Coronary artery (tissue), 2 donors: ENCODE results near the gene RTP5.

Experiments
- DNase-seq: peaks from one replicate; pipeline ENCODE4 v3.0.0-alpha.2; 2017; ENCODE audit warnings: low spot score
- H3K27ac ChIP-seq, 2 donors: fragments of 200-600 bp; sonication (generic); one replicate each; pipeline ENCODE4 v1.5.1; 2016 to 2019
- H3K4me3 ChIP-seq: fragments of 200-600 bp; sonication (generic); 2 replicates; pipeline ENCODE4 v1.5.1; 2016; ENCODE audit warnings: mild to moderate bottlenecking, moderate library complexity
- TF ChIP-seq, protein P1 (sequence below): fragments of 200-600 bp; sonication (generic); IDR thresholded peaks from one replicate; pipeline ENCODE4 v1.5.1; 2019; ENCODE audit warnings: antibody characterized with exemption

RTP5 gene

DNA sequence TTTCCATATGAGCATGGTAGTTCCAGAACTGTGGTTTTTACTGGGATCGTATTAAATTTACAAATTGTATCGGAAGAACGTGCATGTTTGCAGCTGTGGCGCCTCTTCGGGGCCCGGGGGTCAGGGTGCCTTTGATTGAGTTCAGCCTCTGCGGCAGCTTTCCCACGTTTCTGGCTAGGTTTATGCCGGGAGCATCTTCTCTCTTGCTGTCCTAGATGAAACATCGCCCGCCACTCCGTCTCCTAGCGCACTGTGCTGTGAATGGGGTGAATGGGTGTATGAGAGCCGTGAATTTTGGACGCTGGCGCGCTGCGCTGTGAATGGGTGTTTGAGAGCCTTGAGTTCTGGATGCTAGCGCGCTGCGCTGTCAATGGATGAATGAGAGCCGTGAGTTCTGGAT, 23.1 kb upstream of the RTP5 start:
- no peak for DNase-seq
- TF ChIP-seq, protein P1, sequence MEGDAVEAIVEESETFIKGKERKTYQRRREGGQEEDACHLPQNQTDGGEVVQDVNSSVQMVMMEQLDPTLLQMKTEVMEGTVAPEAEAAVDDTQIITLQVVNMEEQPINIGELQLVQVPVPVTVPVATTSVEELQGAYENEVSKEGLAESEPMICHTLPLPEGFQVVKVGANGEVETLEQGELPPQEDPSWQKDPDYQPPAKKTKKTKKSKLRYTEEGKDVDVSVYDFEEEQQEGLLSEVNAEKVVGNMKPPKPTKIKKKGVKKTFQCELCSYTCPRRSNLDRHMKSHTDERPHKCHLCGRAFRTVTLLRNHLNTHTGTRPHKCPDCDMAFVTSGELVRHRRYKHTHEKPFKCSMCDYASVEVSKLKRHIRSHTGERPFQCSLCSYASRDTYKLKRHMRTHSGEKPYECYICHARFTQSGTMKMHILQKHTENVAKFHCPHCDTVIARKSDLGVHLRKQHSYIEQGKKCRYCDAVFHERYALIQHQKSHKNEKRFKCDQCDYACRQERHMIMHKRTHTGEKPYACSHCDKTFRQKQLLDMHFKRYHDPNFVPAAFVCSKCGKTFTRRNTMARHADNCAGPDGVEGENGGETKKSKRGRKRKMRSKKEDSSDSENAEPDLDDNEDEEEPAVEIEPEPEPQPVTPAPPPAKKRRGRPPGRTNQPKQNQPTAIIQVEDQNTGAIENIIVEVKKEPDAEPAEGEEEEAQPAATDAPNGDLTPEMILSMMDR: no peak
- Histone ChIP-seq H3K4me3 (no peak overlapping the region), H3K27ac (no peak overlapping the region)

DNA sequence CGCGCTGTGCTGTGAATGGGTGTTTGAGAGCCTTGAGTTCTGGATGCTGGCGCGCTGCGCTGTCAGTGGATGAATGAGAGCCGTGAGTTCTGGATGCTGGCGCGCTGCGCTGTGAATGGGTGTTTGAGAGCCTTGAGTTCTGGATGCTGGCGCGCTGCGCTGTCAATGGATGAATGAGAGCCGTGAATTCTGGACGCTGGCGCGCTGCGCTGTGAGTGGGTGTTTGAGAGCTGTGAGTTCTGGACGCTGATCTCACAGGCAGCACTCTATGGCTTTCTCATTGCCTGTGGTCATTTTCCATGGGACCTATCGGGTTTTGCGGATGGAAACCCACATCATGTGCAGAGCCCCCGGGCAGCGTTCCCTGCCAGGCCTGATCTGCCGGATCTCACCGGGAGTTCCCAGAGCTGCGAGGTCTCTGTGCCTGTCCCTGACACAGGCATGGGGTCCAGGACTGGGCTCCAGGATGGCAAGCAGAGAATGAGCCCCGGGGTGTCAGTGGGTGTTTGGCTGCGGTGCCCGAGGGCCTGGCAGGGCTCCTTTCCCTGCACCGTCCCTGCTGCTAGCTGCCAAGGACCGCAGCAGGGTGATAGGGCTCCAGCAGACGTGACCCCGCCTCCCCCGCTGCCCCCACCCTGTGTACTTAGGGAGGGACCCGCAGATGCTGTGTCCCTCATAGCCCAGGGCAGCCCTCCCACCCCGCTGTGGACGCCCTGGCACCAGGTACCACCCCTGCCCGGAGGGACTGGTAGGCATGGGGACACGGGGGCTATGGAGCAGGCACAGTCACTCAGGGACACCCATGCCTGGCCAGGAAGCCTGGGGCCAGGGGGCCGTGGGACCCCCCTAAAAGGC, 20.5 kb upstream of the RTP5 start:
- no peak for DNase-seq
- TF ChIP-seq, protein P1: no peak
- Histone ChIP-seq H3K4me3 (no peak overlapping the region), H3K27ac (no peak overlapping the region)

DNA sequence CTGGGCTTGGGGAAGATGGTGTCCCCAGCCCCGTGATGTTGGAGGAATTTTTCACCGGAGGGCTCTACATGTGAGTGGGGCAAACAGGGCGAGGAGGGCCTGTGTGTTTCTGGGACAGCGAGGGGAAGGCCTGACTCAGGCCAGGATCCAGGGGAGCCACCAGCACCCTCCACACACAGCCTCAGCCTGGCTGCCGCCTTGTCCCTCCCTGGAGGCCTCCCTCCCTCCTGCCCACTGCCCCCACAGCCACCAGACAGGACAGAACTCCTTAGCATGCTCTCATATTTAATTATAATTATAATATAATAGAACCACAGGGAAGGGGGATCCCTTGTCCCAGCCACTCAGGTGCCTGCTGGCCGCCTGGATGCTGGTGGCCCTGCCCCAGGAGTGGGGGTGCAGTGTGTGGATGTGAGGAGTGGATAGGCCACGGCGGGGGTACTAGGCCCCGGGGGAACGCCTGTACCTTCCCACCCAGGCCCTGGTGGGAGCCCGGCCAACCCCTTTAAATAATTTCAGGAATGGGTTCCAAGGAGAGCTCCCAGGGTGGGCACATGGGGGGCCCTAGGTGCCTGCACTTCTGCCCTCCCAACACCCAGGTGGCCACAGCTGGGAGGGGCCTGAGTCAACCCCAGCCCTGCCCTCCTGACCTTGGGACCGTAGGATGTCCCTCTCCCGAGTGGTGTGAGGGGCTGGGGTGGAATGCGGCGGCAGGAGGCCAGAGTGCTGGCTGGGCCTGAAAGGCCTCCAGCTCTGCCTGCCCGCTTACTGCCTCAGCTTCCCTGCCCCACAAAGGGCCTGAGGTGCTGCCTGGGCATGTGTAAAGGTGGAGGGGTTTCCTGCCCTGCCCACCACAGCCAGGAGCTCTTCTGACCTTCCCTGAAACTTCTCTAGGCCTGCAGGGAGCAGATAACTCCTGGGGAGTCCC, 19.6 kb upstream of the RTP5 start:
- no peak overlapping the region for H3K27ac ChIP-seq
- no peak overlapping the region for H3K4me3 ChIP-seq
- TF ChIP-seq, protein P1: no peak
- DNase-seq: no peak

DNA sequence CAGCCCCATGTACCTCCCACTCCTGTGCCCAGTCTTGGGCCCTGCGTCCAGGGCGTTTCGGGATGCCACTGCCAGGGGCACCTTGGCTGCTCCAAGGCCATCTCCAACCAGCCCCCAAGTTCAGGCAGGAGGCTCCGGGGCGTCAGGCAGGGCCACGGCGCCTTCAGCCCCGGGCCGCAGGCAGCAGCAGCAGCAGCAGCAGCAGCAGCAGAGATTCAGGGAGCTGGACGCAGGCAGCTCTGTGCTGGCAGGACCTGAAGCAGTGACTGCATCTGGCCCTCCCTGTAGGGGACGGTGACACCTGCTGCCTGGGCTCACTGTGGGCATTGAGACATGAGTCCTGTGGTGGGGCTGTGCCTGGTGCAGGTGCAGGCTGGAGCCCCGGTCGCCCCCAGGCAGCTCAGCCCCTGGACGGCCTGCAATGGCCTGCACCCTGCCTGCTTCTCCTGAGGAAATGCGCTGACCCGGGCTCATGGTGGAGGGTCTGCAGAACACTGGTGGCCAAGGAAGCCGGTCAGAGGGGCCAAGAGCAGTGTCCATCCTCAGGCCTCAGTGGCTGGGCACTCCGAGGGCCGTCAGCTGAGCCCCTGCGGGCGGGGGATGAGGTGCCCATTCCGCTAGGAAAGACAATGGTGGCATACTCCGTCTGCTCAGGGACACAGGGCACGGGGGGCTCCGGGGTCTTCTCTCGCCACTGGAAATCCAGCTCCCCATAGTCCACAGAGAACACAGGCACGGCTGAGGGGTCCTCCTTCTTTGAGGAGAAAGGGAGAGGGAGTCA, 18.8 kb upstream of the RTP5 start:
- H3K27ac ChIP-seq: no peak overlapping the region
- no peak for DNase-seq
- TF ChIP-seq, protein P1: no peak
- H3K4me3 ChIP-seq: no peak overlapping the region

DNA sequence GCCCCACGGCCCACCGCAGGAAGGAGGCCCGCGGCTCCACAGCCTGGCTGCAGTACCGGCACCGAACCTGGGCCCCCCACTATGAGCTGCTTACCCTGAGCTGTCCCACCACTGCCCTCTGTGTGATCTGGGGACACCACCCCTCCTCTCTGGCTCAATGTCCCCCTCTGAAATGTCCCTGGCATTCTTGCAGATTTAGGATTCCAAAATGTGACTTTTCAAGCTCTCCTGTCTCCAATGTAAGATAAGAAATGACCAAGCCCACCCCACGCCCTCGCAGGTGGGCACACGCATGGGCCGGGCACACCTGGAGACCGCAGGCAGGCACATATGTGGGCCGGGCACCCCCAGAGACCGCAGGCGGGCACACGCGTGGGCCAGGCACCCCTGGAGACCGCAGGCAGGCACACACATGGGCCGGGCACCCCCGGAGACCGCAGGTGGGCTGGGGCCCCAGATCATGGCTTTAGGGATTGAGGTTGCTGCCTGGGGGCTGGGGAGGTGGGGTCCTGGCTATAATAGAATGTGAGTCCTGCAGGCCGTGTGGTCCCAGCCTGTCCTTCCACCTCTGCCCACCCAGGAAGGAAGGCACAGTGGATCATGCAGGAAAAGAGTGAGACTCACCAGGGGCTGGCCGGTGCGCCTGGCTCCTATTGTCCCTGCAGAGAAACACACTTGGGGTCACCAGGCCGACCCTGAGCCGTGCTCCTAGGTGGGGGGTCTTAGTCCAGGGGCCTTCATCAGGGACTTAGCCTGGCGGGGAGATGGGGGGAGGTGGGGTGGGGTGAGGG, 18.0 kb upstream of the RTP5 start:
- no peak for DNase-seq
- TF ChIP-seq, protein P1: no peak
- no peak overlapping the region for H3K4me3 ChIP-seq
- no peak overlapping the region for H3K27ac ChIP-seq
